H9 (cell line): ENCODE measurements around the gene LMX1B. TPM values are rescaled to one million over a fixed set of nuclear protein-coding genes. Genes with fewer than 3 reads are reported as not detected.
A peak's percentile ranks its signal among the peaks of the same experiment; 100 is the strongest.

Experiments used
- DNase-seq: peaks from one replicate; pipeline ENCODE4 v3.0.0-alpha.2; 2017
- H2AFZ ChIP-seq: one replicate; pipeline ENCODE4 v1.6.1; 2013; ENCODE audit warnings: mild to moderate bottlenecking, low read length, control low read depth, moderate library complexity
- H2AK5ac ChIP-seq: 2 replicates; pipeline ENCODE4 v1.6.1; 2013; ENCODE audit warnings: low read length, control low read depth, mixed read lengths; ENCODE audit not compliant: insufficient read length
- H2BK120ac ChIP-seq: one replicate; pipeline ENCODE4 v1.6.1; 2013; ENCODE audit warnings: low read depth, mild to moderate bottlenecking, low read length, control low read depth, inconsistent platforms; ENCODE audit not compliant: poor library complexity, severe bottlenecking
- H2BK12ac ChIP-seq: 2 replicates; pipeline ENCODE4 v1.6.1; 2013; ENCODE audit warnings: low read length, control low read depth, mixed read lengths, low read depth; ENCODE audit not compliant: insufficient read length
- H2BK15ac ChIP-seq: 2 replicates; pipeline ENCODE4 v1.6.1; 2013; ENCODE audit warnings: low read depth, low read length, control low read depth
- H2BK20ac ChIP-seq: one replicate; pipeline ENCODE4 v1.6.1; 2013; ENCODE audit warnings: low read depth, mild to moderate bottlenecking, low read length, control low read depth, inconsistent platforms; ENCODE audit not compliant: poor library complexity, severe bottlenecking
- H2BK5ac ChIP-seq: 2 replicates; pipeline ENCODE4 v1.6.1; 2013; ENCODE audit warnings: low read length, control low read depth, mixed read lengths; ENCODE audit not compliant: insufficient read length
- H3K14ac ChIP-seq: 2 replicates; pipeline ENCODE4 v1.6.1; 2013; ENCODE audit warnings: low read length, control low read depth; ENCODE audit not compliant: insufficient read depth
- H3K18ac ChIP-seq: 2 replicates; pipeline ENCODE4 v1.6.1; 2013; ENCODE audit warnings: low read depth, mild to moderate bottlenecking, mixed read lengths, low read length, control low read depth; ENCODE audit not compliant: insufficient read length
- H3K23ac ChIP-seq: 2 replicates; pipeline ENCODE4 v1.6.1; 2013; ENCODE audit warnings: low read length, control low read depth, mixed read lengths, low read depth; ENCODE audit not compliant: insufficient read length
- H3K23me2 ChIP-seq: 2 replicates; pipeline ENCODE4 v1.6.1; 2013; ENCODE audit warnings: low read depth, mild to moderate bottlenecking, mixed read lengths, low read length, control low read depth; ENCODE audit not compliant: insufficient read length, poor library complexity, severe bottlenecking
- H3K27ac ChIP-seq: 2 replicates; pipeline ENCODE4 v1.5.1; 2013; ENCODE audit warnings: low read length, control low read depth, mixed read lengths, low read depth; ENCODE audit not compliant: insufficient read length
- H3K27me3 ChIP-seq: 2 replicates; pipeline ENCODE4 v1.6.1; 2013; ENCODE audit warnings: low read length, control low read depth, inconsistent platforms; ENCODE audit not compliant: insufficient read depth
- H3K4ac ChIP-seq: 2 replicates; pipeline ENCODE4 v1.6.1; 2013; ENCODE audit warnings: low read depth, mild to moderate bottlenecking, control low read depth, inconsistent platforms, low read length, moderate library complexity
- H3K4me1 ChIP-seq: 2 replicates; pipeline ENCODE4 v1.6.1; 2013; ENCODE audit warnings: low read length, control low read depth, inconsistent platforms; ENCODE audit not compliant: insufficient read depth
- H3K4me2 ChIP-seq: 2 replicates; pipeline ENCODE4 v1.6.1; 2013; ENCODE audit warnings: low read length, control low read depth, mixed read lengths; ENCODE audit not compliant: insufficient read length, insufficient read depth
- H3K56ac ChIP-seq: 2 replicates; pipeline ENCODE4 v1.6.1; 2013; ENCODE audit warnings: low read depth, mild to moderate bottlenecking, mixed read lengths, low read length, control low read depth; ENCODE audit not compliant: insufficient read length
- H3K79me1 ChIP-seq: 2 replicates; pipeline ENCODE4 v1.6.1; 2013; ENCODE audit warnings: low read depth, mild to moderate bottlenecking, moderate library complexity, low read length, control low read depth, inconsistent platforms; ENCODE audit not compliant: insufficient read depth, poor library complexity, severe bottlenecking
- H3K79me2 ChIP-seq: 2 replicates; pipeline ENCODE4 v1.6.1; 2013; ENCODE audit warnings: low read length, control low read depth, inconsistent platforms; ENCODE audit not compliant: insufficient read depth
- H3K9ac ChIP-seq: 2 replicates; pipeline ENCODE4 v1.6.1; 2013; ENCODE audit warnings: low read length, control low read depth, mixed read lengths; ENCODE audit not compliant: insufficient read length; ENCODE audit errors: extremely low read depth
- H3K9me3 ChIP-seq: one replicate; pipeline ENCODE4 v1.6.1; 2013; ENCODE audit warnings: low read depth, low read length, inconsistent platforms; ENCODE audit not compliant: control insufficient read depth
- H3T11ph ChIP-seq: one replicate; pipeline ENCODE4 v1.6.1; 2013; ENCODE audit warnings: mild to moderate bottlenecking, low read length, control low read depth, inconsistent platforms
- H4K20me1 ChIP-seq: one replicate; pipeline ENCODE4 v1.6.1; 2013; ENCODE audit not compliant: control insufficient read depth, insufficient read length, insufficient read depth
- H4K5ac ChIP-seq: 2 replicates; pipeline ENCODE4 v1.6.1; 2013; ENCODE audit warnings: low read depth, mild to moderate bottlenecking, mixed read lengths, low read length, control low read depth; ENCODE audit not compliant: insufficient read length
- H4K8ac ChIP-seq: replicated peaks from 2 replicates; pipeline ENCODE4 v1.6.1; 2013; ENCODE audit warnings: low read length, control low read depth, mixed read lengths, low read depth; ENCODE audit not compliant: insufficient read length
- H4K91ac ChIP-seq: 2 replicates; pipeline ENCODE4 v1.6.1; 2013; ENCODE audit warnings: low read depth, mild to moderate bottlenecking, moderate library complexity, mixed read lengths, low read length, control low read depth; ENCODE audit not compliant: insufficient read length
- H3K27ac Mint-ChIP-seq, 3 experiments: 2 replicates in 2 of 3; 3 replicates in 1 of 3; pipeline ENCODE4 v1.8.0; 2020 to 2021; ENCODE audit warnings: mixed read lengths in 3 of 3, mild to moderate bottlenecking in 1 of 3, moderate library complexity in 1 of 3
- H3K27me3 Mint-ChIP-seq: 2 replicates; pipeline ENCODE4 v1.8.0; 2021; ENCODE audit warnings: low read depth, mild to moderate bottlenecking, moderate library complexity, mixed read lengths
- H3K36me3 Mint-ChIP-seq, 3 experiments: 2 replicates in 2 of 3; 3 replicates in 1 of 3; pipeline ENCODE4 v1.8.0; 2020 to 2021; ENCODE audit warnings: low read depth in 3 of 3, mixed read lengths in 3 of 3; ENCODE audit not compliant: insufficient read depth in 1 of 3
- H3K4me1 Mint-ChIP-seq, 2 experiments: 2 replicates each; pipeline ENCODE4 v1.8.0; 2020; ENCODE audit warnings: mixed read lengths in 2 of 2
- H3K4me3 Mint-ChIP-seq, 2 experiments: 2 replicates in 1 of 2; 3 replicates in 1 of 2; pipeline ENCODE4 v1.8.0; 2020 to 2021; ENCODE audit warnings: mild to moderate bottlenecking in 2 of 2, mixed read lengths in 2 of 2, moderate library complexity in 1 of 2
- H3K9me3 Mint-ChIP-seq, 2 experiments: 2 replicates in 1 of 2; 3 replicates in 1 of 2; pipeline ENCODE4 v1.8.0; 2020; ENCODE audit warnings: mild to moderate bottlenecking in 2 of 2, mixed read lengths in 2 of 2, moderate library complexity in 1 of 2
- WGBS: extraction: QIAGEN DNeasy Blood & Tissue Kit; methylation state at CpG from one replicate; pipeline ENCODE4 v1.1.7; 2013; ENCODE audit warnings: missing lambda C conversion rate, low lambda C conversion rate, mixed read lengths; ENCODE audit not compliant: insufficient read length; ENCODE audit errors: extremely low coverage; 5-methylcytosine and 5-hydroxymethylcytosine counted together
- long read RNA-seq: library from polyadenylated mRNA; unstranded; transcript quantifications from one replicate; pipeline ENCODE4 v2.0.0, GENCODE V29; 2020
- total RNA-seq: library from RNA; stranded (reverse); gene quantifications from 2 replicates; pipeline ENCODE4 v1.2.1, GENCODE V29; 2021
- TF ChIP-seq, protein P1 (sequence below): fragments of 200-600 bp; sonication (generic); conservative IDR thresholded peaks from 3 replicates; pipeline ENCODE4 v1.8.0; 2021; ENCODE audit warnings: antibody characterized with exemption, mild to moderate bottlenecking

LMX1B gene
- total RNA-seq, result 0.70 and 0.85 TPM in 2 replicates
- long read RNA-seq, result 0 reads

DNA sequence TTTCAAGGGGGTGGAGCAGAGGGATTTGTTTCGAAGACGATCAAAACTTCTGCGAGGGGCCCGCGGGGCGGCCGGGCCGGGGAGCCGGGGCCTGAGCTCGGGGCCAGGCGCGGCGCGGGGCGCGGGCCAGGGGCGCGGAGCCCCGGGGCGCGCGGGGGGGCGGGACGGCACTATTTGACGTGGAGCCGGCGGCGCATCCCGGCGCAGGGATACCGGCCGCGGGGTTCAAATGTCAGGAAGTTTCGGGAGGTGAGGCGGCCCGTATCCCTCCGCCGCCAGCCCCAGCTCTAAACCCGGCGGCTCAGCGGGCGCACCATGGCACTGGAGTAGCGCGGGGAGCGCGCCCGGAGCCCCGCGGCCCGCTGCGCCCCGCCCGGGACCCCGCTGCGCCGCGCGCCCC, at the start of gene LMX1B:
Gene LMX1B, plus strand, starts transcription at position 278 of the 400 bp plus-strand sequence. CDS start 522 bp downstream, outside the sequence.
- Histone ChIP-seq H3K23me2 (peaks cover 28% of the 10 kb centered on the region), H3K4me1 (peaks cover 3% of the 10 kb centered on the region; the same call in 1 of the 2 replicates), H3K27ac (no peak within 1 kb of the TSS), H3K9ac (no peak within 1 kb of the TSS), H3T11ph (no peak within 1 kb of the TSS), H3K14ac (no peak within 1 kb of the TSS; the same call in 1 of the 2 replicates), H2AK5ac (no peak within 1 kb of the TSS), H4K8ac (no peak within 1 kb of the TSS), H2BK5ac (no peak within 1 kb of the TSS), H3K27me3 (peaks cover 87% of the 10 kb centered on the region), H3K4me2 (peak within 1 kb of the TSS; percentile 64), H2BK12ac (no peak within 1 kb of the TSS), H3K9me3 (no peaks in the 10 kb centered on the region), H2AFZ (no peak within 1 kb of the TSS), H2BK120ac (no peak within 1 kb of the TSS), H3K79me2 (no peaks in the 10 kb centered on the region), H3K18ac (no peak within 1 kb of the TSS), H4K20me1 (no peaks in the 10 kb centered on the region), H4K91ac (no peak within 1 kb of the TSS), H4K5ac (no peak within 1 kb of the TSS), H3K23ac (no peak within 1 kb of the TSS), H2BK15ac (no peak within 1 kb of the TSS), H3K4ac (no peak within 1 kb of the TSS), H2BK20ac (no peak within 1 kb of the TSS), H3K79me1 (no peaks in the 10 kb centered on the region), H3K56ac (no peak within 1 kb of the TSS)
- Mint-ChIP-seq H3K27me3 (peaks cover 92% of the 10 kb centered on the region), H3K27ac (no peak within 1 kb of the TSS; a peak in 1 of 7 replicates), H3K36me3 (no peaks in the 10 kb centered on the region), H3K4me1 (peaks cover 42 to 58% of the 10 kb centered on the region in 2 experiments), H3K9me3 (peaks cover 0 to 4% of the 10 kb centered on the region in 2 experiments; a peak in 1 of 5 replicates), H3K4me3 (peak within 1 kb of the TSS; percentile 50 to 82)
- TF ChIP-seq, protein P1, sequence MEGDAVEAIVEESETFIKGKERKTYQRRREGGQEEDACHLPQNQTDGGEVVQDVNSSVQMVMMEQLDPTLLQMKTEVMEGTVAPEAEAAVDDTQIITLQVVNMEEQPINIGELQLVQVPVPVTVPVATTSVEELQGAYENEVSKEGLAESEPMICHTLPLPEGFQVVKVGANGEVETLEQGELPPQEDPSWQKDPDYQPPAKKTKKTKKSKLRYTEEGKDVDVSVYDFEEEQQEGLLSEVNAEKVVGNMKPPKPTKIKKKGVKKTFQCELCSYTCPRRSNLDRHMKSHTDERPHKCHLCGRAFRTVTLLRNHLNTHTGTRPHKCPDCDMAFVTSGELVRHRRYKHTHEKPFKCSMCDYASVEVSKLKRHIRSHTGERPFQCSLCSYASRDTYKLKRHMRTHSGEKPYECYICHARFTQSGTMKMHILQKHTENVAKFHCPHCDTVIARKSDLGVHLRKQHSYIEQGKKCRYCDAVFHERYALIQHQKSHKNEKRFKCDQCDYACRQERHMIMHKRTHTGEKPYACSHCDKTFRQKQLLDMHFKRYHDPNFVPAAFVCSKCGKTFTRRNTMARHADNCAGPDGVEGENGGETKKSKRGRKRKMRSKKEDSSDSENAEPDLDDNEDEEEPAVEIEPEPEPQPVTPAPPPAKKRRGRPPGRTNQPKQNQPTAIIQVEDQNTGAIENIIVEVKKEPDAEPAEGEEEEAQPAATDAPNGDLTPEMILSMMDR, result no peak
- no CpG with 5 or more reads among the region's 58 CpGs for WGBS
- DNase-seq, result peak; percentile 72
